Measurements from ENCODE around the gene OSBPL3.

DNA sequence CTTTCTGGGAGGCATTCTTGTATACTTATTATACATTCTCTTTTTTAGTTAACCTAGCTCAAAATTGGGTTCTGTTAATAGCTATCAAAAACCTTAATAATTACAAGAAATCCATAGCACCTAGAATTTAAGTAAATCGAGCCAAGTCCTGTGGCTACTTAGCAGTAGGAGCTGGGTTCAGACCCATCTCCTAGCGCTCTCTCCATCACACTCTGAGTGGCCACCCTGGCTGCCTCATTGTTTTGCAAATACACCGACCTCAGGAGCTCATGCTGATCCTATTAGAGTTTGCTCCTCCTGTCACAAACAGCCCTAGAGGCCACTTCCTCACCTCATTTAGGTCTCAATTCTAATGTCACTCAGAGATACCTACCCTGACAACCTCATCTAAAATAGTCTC, 46.2 kb upstream of the OSBPL3 start:
- TF ChIP-seq, protein P1, sequence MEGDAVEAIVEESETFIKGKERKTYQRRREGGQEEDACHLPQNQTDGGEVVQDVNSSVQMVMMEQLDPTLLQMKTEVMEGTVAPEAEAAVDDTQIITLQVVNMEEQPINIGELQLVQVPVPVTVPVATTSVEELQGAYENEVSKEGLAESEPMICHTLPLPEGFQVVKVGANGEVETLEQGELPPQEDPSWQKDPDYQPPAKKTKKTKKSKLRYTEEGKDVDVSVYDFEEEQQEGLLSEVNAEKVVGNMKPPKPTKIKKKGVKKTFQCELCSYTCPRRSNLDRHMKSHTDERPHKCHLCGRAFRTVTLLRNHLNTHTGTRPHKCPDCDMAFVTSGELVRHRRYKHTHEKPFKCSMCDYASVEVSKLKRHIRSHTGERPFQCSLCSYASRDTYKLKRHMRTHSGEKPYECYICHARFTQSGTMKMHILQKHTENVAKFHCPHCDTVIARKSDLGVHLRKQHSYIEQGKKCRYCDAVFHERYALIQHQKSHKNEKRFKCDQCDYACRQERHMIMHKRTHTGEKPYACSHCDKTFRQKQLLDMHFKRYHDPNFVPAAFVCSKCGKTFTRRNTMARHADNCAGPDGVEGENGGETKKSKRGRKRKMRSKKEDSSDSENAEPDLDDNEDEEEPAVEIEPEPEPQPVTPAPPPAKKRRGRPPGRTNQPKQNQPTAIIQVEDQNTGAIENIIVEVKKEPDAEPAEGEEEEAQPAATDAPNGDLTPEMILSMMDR (conservative IDR thresholded peaks at IDR 0.05; ENCODE audit: low read depth, low read length) = no peak
- TF ChIP-seq EZH2phosphoT487 (IDR thresholded peaks at IDR 0.05; ENCODE audit: borderline replicate concordance, low read length) = no peak
